SHP77 (cell line): ENCODE data around the gene DNMT3B.

Experiments used
- DNase-seq, 2 experiments: peaks; one replicate each; lab custom pipeline; 2025; lab: John Stamatoyannopoulos, UW

Gene DNMT3B

GRCh38 chr20:32823737-32824588 is 61.8 kb downstream of the DNMT3B start:
- no peak for DNase-seq

DNA sequence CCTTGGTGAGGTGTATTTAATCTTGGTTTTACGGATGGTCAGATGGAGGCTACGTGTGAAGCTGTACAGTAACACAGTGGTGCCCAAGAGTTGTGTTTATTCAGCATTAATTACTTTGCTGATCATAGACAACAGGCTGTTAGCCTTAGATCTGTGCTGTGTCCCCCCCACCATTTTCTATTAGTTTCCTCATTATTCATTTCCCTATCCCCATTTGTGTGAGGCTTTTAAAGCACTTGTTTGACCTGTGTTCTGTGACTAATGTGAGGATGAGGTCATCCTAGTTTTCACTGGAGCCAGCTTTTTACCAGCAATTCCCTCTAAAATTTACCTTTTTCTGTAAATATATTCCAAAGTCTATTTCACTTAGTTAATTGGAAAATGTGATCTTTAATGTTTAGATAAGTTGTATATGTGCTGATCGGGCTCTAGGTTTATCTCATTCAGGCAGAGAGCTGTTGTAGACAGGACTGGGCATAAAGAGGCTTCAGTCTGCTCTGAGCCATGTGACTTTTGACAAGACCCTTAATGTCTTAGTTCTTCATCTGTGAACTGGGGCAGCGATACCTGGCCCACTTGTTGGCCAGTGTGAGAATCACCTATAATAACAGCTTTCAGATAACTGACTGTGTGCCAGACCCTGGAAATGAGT is 66.0 kb downstream of the DNMT3B start:
- no peak for DNase-seq

- DNase-seq = no peak
Measured at GRCh38 chr20:32829311-32830005, 67.3 kb downstream of the DNMT3B start.

DNA sequence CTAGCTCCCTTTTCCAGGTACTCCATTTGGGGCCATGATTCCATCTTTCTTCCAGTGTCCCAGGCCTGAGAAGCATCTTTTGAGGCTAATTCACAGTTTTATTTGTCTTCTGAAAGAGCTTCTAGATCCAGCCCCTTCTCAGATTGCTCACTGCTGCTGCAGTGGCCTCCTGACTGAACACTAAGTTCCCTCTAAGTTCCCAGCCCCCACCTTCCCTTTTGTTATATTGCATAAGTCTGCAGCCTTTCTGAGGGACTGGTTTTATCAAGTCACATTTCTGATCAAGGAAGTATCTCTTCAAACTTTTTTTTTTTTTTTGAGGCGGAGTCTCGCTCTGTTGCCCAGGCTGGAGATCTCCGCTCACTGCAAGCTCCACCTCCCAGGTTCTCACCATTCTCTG is 68.3 kb downstream of the DNMT3B start:
- no peak for DNase-seq

- no peak for DNase-seq
Measured at GRCh38 chr20:32831982-32832381, 69.8 kb downstream of the DNMT3B start.

DNA sequence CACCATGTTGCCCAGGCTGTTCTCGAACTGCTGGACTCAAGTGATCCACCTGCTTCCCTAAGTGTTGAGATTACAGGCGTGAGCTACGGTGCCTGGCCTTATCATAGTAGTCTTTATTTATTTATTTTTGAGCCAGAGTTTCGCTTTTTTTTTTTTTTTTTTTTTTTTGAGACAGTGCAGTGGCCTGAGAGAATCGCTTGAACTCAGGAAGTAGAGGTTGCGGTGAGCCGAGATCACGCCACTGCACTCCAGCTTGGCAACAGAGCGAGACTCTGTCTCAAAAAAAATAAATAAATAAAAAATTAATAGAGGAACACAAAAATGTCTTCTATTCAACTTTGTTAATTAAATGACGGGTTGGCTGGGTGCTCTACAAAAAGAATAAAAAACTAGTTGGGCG is 70.5 kb downstream of the DNMT3B start:
- no peak for DNase-seq

GRCh38 chr20:32834972-32835371 is 72.8 kb downstream of the DNMT3B start:
- DNase-seq = no peak

GRCh38 chr20:32837157-32837556 is 75.0 kb downstream of the DNMT3B start:
- no peak for DNase-seq

GRCh38 chr20:32839227-32839981 is 77.2 kb downstream of the DNMT3B start:
- DNase-seq = no peak

- DNase-seq = no peak
Measured at GRCh38 chr20:32839982-32840285, 77.7 kb downstream of the DNMT3B start.

DNA sequence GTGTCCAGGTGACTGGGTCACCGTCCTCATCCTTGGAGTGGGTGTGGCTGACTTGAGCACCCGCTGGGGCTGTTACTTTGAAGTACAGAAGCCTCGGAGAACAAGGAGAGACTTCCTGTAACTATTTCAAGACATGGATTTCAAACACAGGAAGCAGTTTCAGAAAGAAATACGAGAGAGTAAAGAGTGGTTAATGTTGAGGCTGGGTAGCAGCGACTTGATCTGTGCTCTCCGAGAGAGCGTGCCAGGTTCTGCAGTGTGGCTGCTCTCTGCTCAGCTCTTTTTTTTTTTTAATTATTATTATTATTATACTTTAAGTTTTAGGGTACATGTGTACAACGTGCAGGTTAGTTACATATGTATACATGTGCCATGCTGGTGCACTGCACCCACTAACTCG is 79.0 kb downstream of the DNMT3B start:
- DNase-seq = no peak

DNA sequence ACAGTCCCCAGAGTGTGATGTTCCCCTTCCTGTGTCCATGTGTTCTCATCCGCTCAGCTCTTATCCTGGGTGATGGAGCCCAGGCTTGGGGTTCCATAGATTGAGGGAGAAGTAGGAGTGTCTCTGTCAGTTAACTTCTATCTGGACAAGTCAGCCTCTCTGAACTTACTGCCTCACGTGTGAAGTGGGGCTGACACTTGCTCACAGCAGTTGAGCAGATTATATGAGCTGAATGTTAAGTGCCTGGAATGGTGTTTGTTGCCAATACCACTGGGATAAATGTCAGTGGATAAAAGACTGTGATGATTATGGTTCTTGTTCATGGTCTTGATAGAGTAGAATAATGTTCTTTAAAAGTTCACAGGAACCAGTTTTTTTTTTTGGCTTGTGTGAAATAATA is 79.4 kb downstream of the DNMT3B start:
- no peak for DNase-seq

DNA sequence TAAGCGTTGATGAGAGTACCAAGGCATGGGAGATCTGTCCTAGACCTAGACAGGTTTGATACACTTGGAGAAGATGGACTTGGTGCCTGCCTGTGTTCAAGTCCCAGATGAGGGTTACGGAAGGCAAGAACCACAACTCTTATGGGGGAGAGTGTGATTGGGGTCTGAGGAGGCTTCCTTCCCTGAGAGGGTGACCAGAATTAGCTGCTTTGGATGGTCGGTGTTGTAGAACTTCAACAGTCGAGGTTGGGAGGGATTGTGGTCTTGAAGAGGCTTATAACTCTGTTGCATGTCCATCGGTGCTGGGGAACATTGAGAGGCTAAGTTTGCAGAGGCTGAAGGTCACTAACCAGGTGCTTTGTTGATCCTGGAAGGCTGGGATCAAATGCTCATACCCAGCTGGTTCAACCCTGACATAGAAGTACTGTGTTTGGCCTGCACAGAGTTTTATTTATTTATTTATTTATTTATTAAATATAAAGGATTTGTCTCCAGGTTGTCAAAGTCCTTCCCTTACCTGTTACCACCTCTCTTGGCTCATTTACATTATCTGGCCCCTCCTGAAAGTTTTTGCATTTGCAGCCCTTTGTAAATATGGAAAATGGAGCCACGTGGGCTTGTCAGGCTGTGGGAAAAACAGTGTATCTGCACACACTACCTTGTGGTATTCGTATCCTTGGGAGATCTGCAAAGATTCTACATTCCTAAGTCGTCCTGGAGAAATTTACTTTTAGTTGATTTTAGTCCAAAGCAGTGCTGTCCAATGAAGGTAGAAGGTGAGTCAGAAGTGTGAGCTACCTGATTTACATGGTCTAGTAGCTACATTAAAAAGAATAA is 80.7 kb downstream of the DNMT3B start:
- DNase-seq = no peak

GRCh38 chr20:32845786-32846185 is 83.6 kb downstream of the DNMT3B start:
- no peak for DNase-seq

GRCh38 chr20:32846852-32847251 is 84.7 kb downstream of the DNMT3B start:
- no peak for DNase-seq

- DNase-seq = no peak
Measured at GRCh38 chr20:32847964-32848363, 85.8 kb downstream of the DNMT3B start.

DNA sequence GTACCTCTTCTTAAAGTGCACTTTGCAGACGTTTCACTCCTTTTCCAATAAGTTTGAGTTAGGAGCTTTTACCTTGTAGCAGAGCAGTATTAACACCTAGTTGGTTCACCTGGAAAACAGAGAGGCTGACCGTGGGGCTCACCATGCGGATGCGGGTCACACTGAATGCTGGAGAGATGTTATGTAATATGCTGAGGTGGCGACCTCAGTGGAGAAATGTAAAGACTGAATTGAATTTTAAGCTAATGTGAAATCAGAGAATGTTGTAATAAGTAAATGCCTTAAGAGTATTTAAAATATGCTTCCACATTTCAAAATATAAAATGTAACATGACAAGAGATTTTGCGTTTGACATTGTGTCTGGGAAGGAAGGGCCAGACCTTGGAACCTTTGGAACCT is 86.7 kb downstream of the DNMT3B start:
- DNase-seq = no peak

GRCh38 chr20:32849577-32849976 is 87.4 kb downstream of the DNMT3B start:
- DNase-seq = no peak

DNA sequence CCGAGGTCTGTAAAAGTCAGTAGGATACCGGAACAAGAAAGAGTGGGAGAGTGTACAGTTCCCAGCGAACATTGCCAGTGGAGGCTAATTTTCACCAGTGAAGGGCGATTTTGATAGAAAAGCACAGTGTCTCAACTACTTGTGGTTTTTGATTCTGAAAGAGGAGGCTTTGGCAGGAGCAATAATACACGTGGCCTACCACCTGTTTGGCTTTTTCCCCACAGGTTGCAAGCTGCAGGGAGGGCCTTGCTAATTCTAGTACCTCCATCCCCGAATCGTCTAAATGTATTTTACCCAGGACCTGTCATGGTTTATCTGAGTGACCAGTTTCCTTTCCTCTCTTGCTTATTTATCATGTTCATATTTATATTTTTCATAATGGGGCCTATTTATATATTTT is 93.2 kb downstream of the DNMT3B start:
- no peak for DNase-seq

GRCh38 chr20:32858189-32858588 is 96.0 kb downstream of the DNMT3B start:
- DNase-seq = no peak
